H1 (cell line): ENCODE results near the gene TLK1. TPM values are rescaled to one million over a fixed set of nuclear protein-coding genes. Genes with fewer than 3 reads are reported as not detected.
"Not testable (repeated sequence)": the region's sequence is repeated elsewhere in the genome, so short reads cannot be mapped to it uniquely, and the experiment has no call there.

ENCODE experiments used
- CTCF ChIA-PET: fragments of 300-600 bp; sonication (Branson Sonifier 250); formaldehyde crosslinking; loops from one replicate; lab custom pipeline; 2021; ENCODE audit not compliant: partially characterized antibody; lab: Charles Lee
- POLR2A ChIA-PET: fragments of 300-600 bp; sonication (Branson Sonifier 250); formaldehyde crosslinking; loops from one replicate; lab custom pipeline; 2021; ENCODE audit warnings: inconsistent platforms; ENCODE audit not compliant: partially characterized antibody; lab: Charles Lee
- DNase-seq, 2 experiments: peaks; one replicate each; pipeline versions ENCODE4 v3.0.0 to v3.0.0-alpha.2; 2010 to 2022; ENCODE audit warnings: low spot score in 2 of 2, low read depth in 1 of 2, mixed read lengths in 1 of 2
- FAIRE-seq: peaks from 2 replicates; lab custom pipeline; 2011; peaks lifted over from hg19 to GRCh38; lab: Jason Lieb, UNC
- H2AFZ ChIP-seq: 2 replicates; pipeline ENCODE4 v1.8.1; 2012; ENCODE audit warnings: low read length, inconsistent platforms
- H2AK5ac ChIP-seq: 2 replicates; pipeline ENCODE4 v1.6.1; 2013; ENCODE audit warnings: low read depth, low read length
- H2BK120ac ChIP-seq: replicated peaks from 2 replicates; pipeline ENCODE3; 2013; ENCODE audit warnings: low read depth, low read length, inconsistent platforms
- H2BK12ac ChIP-seq: 2 replicates; pipeline ENCODE4 v1.6.1; 2013; ENCODE audit warnings: low read depth, low read length
- H2BK15ac ChIP-seq: 2 replicates; pipeline ENCODE4 v1.6.1; 2013; ENCODE audit warnings: low read length
- H2BK20ac ChIP-seq: 2 replicates; pipeline ENCODE4 v1.6.1; 2013; ENCODE audit warnings: low read length
- H2BK5ac ChIP-seq: 2 replicates; pipeline ENCODE4 v1.6.1; 2013; ENCODE audit warnings: low read depth, low read length
- H3K14ac ChIP-seq: 2 replicates; pipeline ENCODE4 v1.6.1; 2013; ENCODE audit warnings: inconsistent platforms; ENCODE audit not compliant: insufficient read length
- H3K18ac ChIP-seq: 2 replicates; pipeline ENCODE4 v1.6.1; 2013; ENCODE audit warnings: low read length; ENCODE audit errors: extremely low read depth
- H3K23ac ChIP-seq: 2 replicates; pipeline ENCODE4 v1.6.1; 2013; ENCODE audit warnings: inconsistent platforms; ENCODE audit not compliant: insufficient read length
- H3K23me2 ChIP-seq: 2 replicates; pipeline ENCODE4 v1.6.1; 2013; ENCODE audit warnings: low read depth, low read length
- H3K27ac ChIP-seq: 2 replicates; pipeline ENCODE4 v1.6.1; 2011; ENCODE audit warnings: low read depth, low read length, inconsistent platforms
- H3K27me3 ChIP-seq, 4 experiments: replicated peaks in 1 of 4; 1 replicate in 1 of 4; 2 replicates in 3 of 4; pipeline versions ENCODE4 v1.6.1 to v1.8.1; 2011 to 2013; ENCODE audit warnings: low read length in 3 of 4, mild to moderate bottlenecking in 3 of 4, inconsistent platforms in 2 of 4, mixed read lengths in 2 of 4, moderate library complexity in 1 of 4; ENCODE audit not compliant: control insufficient read depth in 3 of 4, insufficient read depth in 3 of 4; ENCODE audit errors: extremely low read depth in 1 of 4
- H3K36me3 ChIP-seq, 4 experiments: 2 replicates each; pipeline versions ENCODE4 v1.6.1 to v1.8.1; 2011 to 2013; ENCODE audit warnings: mild to moderate bottlenecking in 4 of 4, low read length in 3 of 4, moderate library complexity in 2 of 4, control low read depth in 1 of 4, inconsistent platforms in 1 of 4; ENCODE audit not compliant: insufficient read depth in 4 of 4, control insufficient read depth in 2 of 4
- H3K4ac ChIP-seq: replicated peaks from 2 replicates; pipeline ENCODE3; 2013; ENCODE audit warnings: low read length, low read depth, mixed read lengths, inconsistent platforms; ENCODE audit not compliant: insufficient read length
- H3K4me1 ChIP-seq, 4 experiments: replicated peaks in 1 of 4; 1 replicate in 1 of 4; 2 replicates in 3 of 4; pipeline versions ENCODE4 v1.6.1 to v1.8.1; 2011 to 2013; ENCODE audit warnings: low read length in 3 of 4, inconsistent platforms in 2 of 4, mixed read lengths in 1 of 4; ENCODE audit not compliant: insufficient read depth in 4 of 4, control insufficient read depth in 3 of 4
- H3K4me2 ChIP-seq, 2 experiments: 2 replicates each; pipeline versions ENCODE4 v1.6.1 to v1.8.1; 2011 to 2013; ENCODE audit warnings: low read depth in 2 of 2, low read length in 2 of 2, control low read depth in 1 of 2, inconsistent platforms in 1 of 2, mild to moderate bottlenecking in 1 of 2; ENCODE audit not compliant: insufficient read depth in 1 of 2
- H3K4me3 ChIP-seq, 4 experiments: fragments of 200-600, 300-600 bp in 1 of 4; sonication (generic), shearing (Covaris generic), sonication (Bioruptor Twin) in 1 of 4; 2 replicates each; pipeline versions ENCODE4 v1.5.1 to v1.8.1; 2011 to 2016; ENCODE audit warnings: low read length in 4 of 4, low read depth in 3 of 4, control low read depth in 2 of 4, inconsistent platforms in 2 of 4, mild to moderate bottlenecking in 2 of 4, mixed read lengths in 1 of 4, moderate library complexity in 1 of 4; ENCODE audit not compliant: insufficient read depth in 2 of 4; ENCODE audit errors: extremely low read depth in 1 of 4
- H3K56ac ChIP-seq: replicated peaks from 2 replicates; pipeline ENCODE3; 2013; ENCODE audit warnings: low read depth, mild to moderate bottlenecking, mixed read lengths, low read length, inconsistent platforms; ENCODE audit not compliant: insufficient read length
- H3K79me1 ChIP-seq: 2 replicates; pipeline ENCODE4 v1.6.1; 2013; ENCODE audit warnings: low read depth, low read length, control low read depth
- H3K79me2 ChIP-seq, 2 experiments: 2 replicates each; pipeline versions ENCODE4 v1.6.1 to v1.8.1; 2012 to 2013; ENCODE audit warnings: low read length in 2 of 2, mild to moderate bottlenecking in 2 of 2, inconsistent platforms in 1 of 2; ENCODE audit not compliant: insufficient read depth in 2 of 2, control insufficient read depth in 1 of 2
- H3K9ac ChIP-seq, 4 experiments: replicated peaks in 1 of 4; 1 replicate in 1 of 4; 2 replicates in 3 of 4; pipeline versions ENCODE4 v1.6.1 to v1.8.1; 2011 to 2013; ENCODE audit warnings: low read depth in 3 of 4, low read length in 3 of 4, control low read depth in 2 of 4, mild to moderate bottlenecking in 2 of 4, moderate library complexity in 2 of 4, inconsistent platforms in 1 of 4; ENCODE audit errors: extremely low read depth in 1 of 4
- H3K9me3 ChIP-seq, 2 experiments: 2 replicates each; pipeline versions ENCODE4 v1.6.1 to v1.8.1; 2012 to 2013; ENCODE audit warnings: mild to moderate bottlenecking in 2 of 2, moderate library complexity in 2 of 2, control low read depth in 1 of 2, inconsistent platforms in 1 of 2, low read depth in 1 of 2, low read length in 1 of 2, mixed read lengths in 1 of 2; ENCODE audit not compliant: insufficient read depth in 2 of 2
- H4K20me1 ChIP-seq, 2 experiments: replicated peaks in 1 of 2; 2 replicates each; pipeline versions ENCODE3 to v1.8.1; 2011 to 2013; ENCODE audit warnings: inconsistent platforms in 2 of 2, low read length in 2 of 2, mild to moderate bottlenecking in 1 of 2; ENCODE audit not compliant: insufficient read depth in 2 of 2, control insufficient read depth in 1 of 2
- H4K5ac ChIP-seq: 2 replicates; pipeline ENCODE4 v1.6.1; 2013; ENCODE audit warnings: low read length, low read depth, mixed read lengths, inconsistent platforms; ENCODE audit not compliant: insufficient read length
- H4K8ac ChIP-seq: 2 replicates; pipeline ENCODE4 v1.8.0; 2013; ENCODE audit warnings: mild to moderate bottlenecking, moderate library complexity, low read length, inconsistent platforms; ENCODE audit not compliant: insufficient read depth; ENCODE audit errors: extremely low read depth
- H4K91ac ChIP-seq: replicated peaks from 2 replicates; pipeline ENCODE3; 2013; ENCODE audit warnings: low read length, mixed read lengths, inconsistent platforms; ENCODE audit not compliant: insufficient read length
- WGBS, 2 experiments: shearing (Covaris generic) in 1 of 2; methylation state at CpG; one replicate each; pipeline versions ENCODE4 v1.1.6 to v1.1.7; 2013 to 2015; ENCODE audit warnings: low lambda C conversion rate in 2 of 2, mixed read lengths in 2 of 2, inconsistent platforms in 1 of 2, low coverage in 1 of 2, missing lambda C conversion rate in 1 of 2; ENCODE audit not compliant: insufficient replicate concordance in 2 of 2, insufficient coverage in 1 of 2, insufficient read length in 1 of 2; ENCODE audit errors: extremely low coverage in 1 of 2, missing lambda C conversion rate in 1 of 2; 5-methylcytosine and 5-hydroxymethylcytosine counted together
- polyA plus RNA-seq, 7 experiments: library from polyadenylated mRNA; depleted of rRNA in 3 of 7; stranded (reverse) in 5 of 7; unstranded in 2 of 7; fragments of >200 nt in 5 of 7; fragments of 200-250 nt in 2 of 7; gene quantifications; 1 replicate in 5 of 7; 2 replicates in 1 of 7; 4 replicates in 1 of 7; pipeline versions ENCODE4 v1.2.1 to v1.2.3, GENCODE V29; 2011 to 2013; ENCODE audit warnings: missing spikeins in 2 of 7, mixed read lengths in 2 of 7
- total RNA-seq: library from RNA; stranded (reverse); fragmentation: NEBNext Ultra II Directional; extraction: Animal tissue kit (Norgen Biotek cat#: 25700); gene quantifications from 2 replicates; pipeline ENCODE4 v1.2.1, GENCODE V29; 2021

The TLK1 gene
- total and polyA plus RNA-seq, 2 of the 8 experiments (the other 6 are each of a cell fraction or from before 2014, with no cell fraction given), result 11.2 to 102 TPM

- H2BK20ac ChIP-seq, H3K4me3 ChIP-seq, H4K5ac ChIP-seq, FAIRE-seq, H2BK15ac ChIP-seq, H2BK120ac ChIP-seq, H3K14ac ChIP-seq, H3K79me1 ChIP-seq, H2AFZ ChIP-seq, H3K9ac ChIP-seq, H3K56ac ChIP-seq, H3K4me2 ChIP-seq, H4K91ac ChIP-seq, H3K9me3 ChIP-seq, H3K4ac ChIP-seq, H3K23ac ChIP-seq, H3K27me3 ChIP-seq, H4K20me1 ChIP-seq, H2BK12ac ChIP-seq, H3K18ac ChIP-seq, H3K27ac ChIP-seq, H2AK5ac ChIP-seq, H3K4me1 ChIP-seq, H3K36me3 ChIP-seq, DNase-seq, H2BK5ac ChIP-seq, H4K8ac ChIP-seq, H3K23me2 ChIP-seq: not testable (repeated sequence)
- CTCF ChIA-PET, result interaction anchor here (1.1 to 1.6 kb wide), 2 partner anchors 224 to 248 kb away, joined by 3 read pairs; no protein-coding TSS in a partner anchor
- peaks cover 18 to 33% of the 10 kb centered on the region in 2 experiments for H3K79me2 ChIP-seq
- WGBS, 2 experiments, result 94% methylated on average over 9 of the region's 9 CpGs; no CpG with 5 or more reads in 1 of the 2 experiments
- POLR2A ChIA-PET, result interaction anchor here (1.6 to 3.9 kb wide), 2 partner anchors 12 to 271 kb away, joined by 5 to 21 read pairs; partner anchors contain the start of genes DCAF17 and METTL8
Observed at GRCh38 chr2:171162522-171163197, 2.0 kb upstream of the TLK1 start.
